ENCODE data around the gene TEX264.

- TF ChIP-seq CTCF (IDR thresholded peaks at IDR 0.05; ENCODE audit: poor library complexity, severe bottlenecking) (peak; percentile 69), MXI1 (conservative IDR thresholded peaks at IDR 0.05; ENCODE audit: poor library complexity, severe bottlenecking) (no peak), POLR2AphosphoS5 (IDR thresholded peaks at IDR 0.05) (no peak), EP300 (conservative IDR thresholded peaks at IDR 0.05; ENCODE audit: poor library complexity, severe bottlenecking) (no peak), SMC3 (conservative IDR thresholded peaks at IDR 0.05; ENCODE audit: poor library complexity) (peak; percentile 61), RAD21 (conservative IDR thresholded peaks at IDR 0.05) (peak; percentile 52), TAF1 (IDR thresholded peaks at IDR 0.05; ENCODE audit: low read depth) (no peak)
These were observed 47.7 kb downstream of the TEX264 start for GRCh38 chr3:51718547-51719409.
